Measurements from ENCODE around the gene ATF4.

Gene ATF4

GRCh38 chr22:39530692-39531331 lies 10.4 kb downstream of the ATF4 start:
- DNase-seq = no peak

- peak; percentile 100 for DNase-seq
These were observed 12.1 kb downstream of the ATF4 start, which contains the start of gene RPS19BP1 for GRCh38 chr22:39532215-39533073. RPS19BP1 (minus strand) TSS chr22:39532748; CDS start chr22:39532738, 10 bp downstream.

GRCh38 chr22:39534092-39534506 lies 13.7 kb downstream of the ATF4 start:
- no peak for DNase-seq

- peak; percentile 37 for DNase-seq
These were observed 14.4 kb downstream of the ATF4 start for GRCh38 chr22:39534591-39535356.

GRCh38 chr22:39535357-39535725 lies 15.0 kb downstream of the ATF4 start:
- no peak for DNase-seq

GRCh38 chr22:39535831-39536449 lies 15.6 kb downstream of the ATF4 start:
- DNase-seq = no peak

GRCh38 chr22:39536711-39537110 lies 16.3 kb downstream of the ATF4 start:
- DNase-seq = no peak

- no peak for DNase-seq
These were observed 17.6 kb downstream of the ATF4 start for GRCh38 chr22:39537975-39538374.

- DNase-seq = no peak
These were observed 22.7 kb downstream of the ATF4 start for GRCh38 chr22:39543095-39543494.

- DNase-seq = no peak
These were observed 25.3 kb downstream of the ATF4 start for GRCh38 chr22:39545386-39546365.

- no peak for DNase-seq
These were observed 26.7 kb downstream of the ATF4 start for GRCh38 chr22:39546889-39547586.

GRCh38 chr22:39547587-39547947 lies 27.2 kb downstream of the ATF4 start:
- DNase-seq = no peak

GRCh38 chr22:39553429-39553828 lies 33.1 kb downstream of the ATF4 start:
- DNase-seq = no peak

GRCh38 chr22:39554151-39554550 lies 33.8 kb downstream of the ATF4 start:
- DNase-seq = no peak

- no peak for DNase-seq
These were observed 36.8 kb downstream of the ATF4 start for GRCh38 chr22:39556970-39557841.

GRCh38 chr22:39558254-39558727 lies 37.9 kb downstream of the ATF4 start:
- no peak for DNase-seq

GRCh38 chr22:39558950-39559349 lies 38.6 kb downstream of the ATF4 start:
- DNase-seq = no peak

GRCh38 chr22:39559456-39560105 lies 39.2 kb downstream of the ATF4 start:
- DNase-seq = no peak

GRCh38 chr22:39560127-39560526 lies 39.8 kb downstream of the ATF4 start:
- no peak for DNase-seq

Measured in GDM1 (cell line).